Ascending aorta (tissue), 2 donors: ENCODE measurements around the gene HPCA. TPM values are rescaled to one million over a fixed set of nuclear protein-coding genes. Genes with fewer than 3 reads are reported as not detected.

Experiments
- DNase-seq, 2 donors: peaks; one replicate each; pipeline ENCODE4 v3.0.0-alpha.2; 2019; ENCODE audit warnings: low spot score in 2 of 2
- H3K27ac ChIP-seq, 2 donors: fragments of 200-600 bp; sonication (generic); one replicate each; pipeline ENCODE4 v1.5.1; 2016 to 2017; ENCODE audit warnings: mild to moderate bottlenecking in 1 of 2
- H3K27me3 ChIP-seq: fragments of 200-600 bp; sonication (generic); one replicate; pipeline ENCODE4 v1.5.1; 2017
- H3K36me3 ChIP-seq, 2 donors: fragments of 200-600 bp; sonication (generic); one replicate each; pipeline ENCODE4 v1.5.1; 2016
- H3K4me1 ChIP-seq, 2 donors: fragments of 200-600 bp; sonication (generic); one replicate each; pipeline ENCODE4 v1.5.1; 2016 to 2017; ENCODE audit warnings: mild to moderate bottlenecking in 1 of 2
- H3K4me3 ChIP-seq, 2 donors: fragments of 200-600 bp; sonication (generic); one replicate each; pipeline ENCODE4 v1.5.1; 2016 to 2017; ENCODE audit warnings: mild to moderate bottlenecking in 1 of 2
- H3K9me3 ChIP-seq, 2 donors: fragments of 200-600 bp; sonication (generic); one replicate each; pipeline ENCODE4 v1.5.1; 2016
- intact Hi-C: fragments of 100-400 bp; cut with DNase I; formaldehyde crosslinking; loops from one replicate; pipeline ENCODE4 v1.15.1; 2023
- total RNA-seq: library from RNA; depleted of rRNA; stranded (reverse); fragments of >200 nt; gene quantifications from one replicate; pipeline ENCODE4 v1.1.0, GENCODE V29; 2016
- TF ChIP-seq, protein P1 (sequence below), 3 experiments: fragments of 200-600 bp in 2 of 3; fragments of 450-650 bp in 1 of 3; sonication (generic) in 2 of 3; IDR thresholded peaks; one replicate each; pipeline ENCODE4 v1.5.1; 2016 to 2019; ENCODE audit warnings: antibody characterized with exemption in 3 of 3, mild to moderate bottlenecking in 1 of 3, moderate library complexity in 1 of 3

HPCA gene
- total RNA-seq, 1 donor from 2014 or later, result not detected

- no peak for DNase-seq
- H3K36me3 ChIP-seq, result no peaks in the 10 kb centered on the region
- H3K27ac ChIP-seq, result no peak overlapping the region
- H3K4me1 ChIP-seq, result peaks cover 6 to 9% of the 10 kb centered on the region in 2 donors
- no peaks in the 10 kb centered on the region for H3K27me3 ChIP-seq
- H3K9me3 ChIP-seq, result no peaks in the 10 kb centered on the region
- intact Hi-C loops, result no loop called here
- H3K4me3 ChIP-seq, result no peak overlapping the region
- TF ChIP-seq, protein P1, sequence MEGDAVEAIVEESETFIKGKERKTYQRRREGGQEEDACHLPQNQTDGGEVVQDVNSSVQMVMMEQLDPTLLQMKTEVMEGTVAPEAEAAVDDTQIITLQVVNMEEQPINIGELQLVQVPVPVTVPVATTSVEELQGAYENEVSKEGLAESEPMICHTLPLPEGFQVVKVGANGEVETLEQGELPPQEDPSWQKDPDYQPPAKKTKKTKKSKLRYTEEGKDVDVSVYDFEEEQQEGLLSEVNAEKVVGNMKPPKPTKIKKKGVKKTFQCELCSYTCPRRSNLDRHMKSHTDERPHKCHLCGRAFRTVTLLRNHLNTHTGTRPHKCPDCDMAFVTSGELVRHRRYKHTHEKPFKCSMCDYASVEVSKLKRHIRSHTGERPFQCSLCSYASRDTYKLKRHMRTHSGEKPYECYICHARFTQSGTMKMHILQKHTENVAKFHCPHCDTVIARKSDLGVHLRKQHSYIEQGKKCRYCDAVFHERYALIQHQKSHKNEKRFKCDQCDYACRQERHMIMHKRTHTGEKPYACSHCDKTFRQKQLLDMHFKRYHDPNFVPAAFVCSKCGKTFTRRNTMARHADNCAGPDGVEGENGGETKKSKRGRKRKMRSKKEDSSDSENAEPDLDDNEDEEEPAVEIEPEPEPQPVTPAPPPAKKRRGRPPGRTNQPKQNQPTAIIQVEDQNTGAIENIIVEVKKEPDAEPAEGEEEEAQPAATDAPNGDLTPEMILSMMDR (IDR thresholded peaks at IDR 0.05), result no peak
These were observed 2.6 kb downstream of the HPCA start for GRCh38 chr1:32888677-32889420.

- no peak overlapping the region for H3K4me3 ChIP-seq
- H3K27ac ChIP-seq, result no peak overlapping the region
- TF ChIP-seq, protein P1 (IDR thresholded peaks at IDR 0.05), result no peak
- no peaks in the 10 kb centered on the region for H3K27me3 ChIP-seq
- intact Hi-C loops, result no loop called here
- peaks cover 6 to 9% of the 10 kb centered on the region in 2 donors for H3K4me1 ChIP-seq
- H3K36me3 ChIP-seq, result no peaks in the 10 kb centered on the region
- H3K9me3 ChIP-seq, result no peaks in the 10 kb centered on the region
- DNase-seq, result no peak
These were observed 3.5 kb downstream of the HPCA start for GRCh38 chr1:32889731-32890278.

GRCh38 chr1:32890516-32891240 lies 4.4 kb downstream of the HPCA start:
- H3K36me3 ChIP-seq, result no peaks in the 10 kb centered on the region
- H3K4me3 ChIP-seq, result no peak overlapping the region

GRCh38 chr1:32891241-32891570 lies 4.9 kb downstream of the HPCA start:
- Histone ChIP-seq H3K27ac (no peak overlapping the region), H3K27me3 (no peaks in the 10 kb centered on the region), H3K4me1 (peaks cover 6 to 7% of the 10 kb centered on the region in 2 donors), H3K36me3 (no peaks in the 10 kb centered on the region), H3K4me3 (no peak overlapping the region), H3K9me3 (no peaks in the 10 kb centered on the region)
- TF ChIP-seq, protein P1 (IDR thresholded peaks at IDR 0.05), result no peak
- intact Hi-C loops, result no loop called here
- no peak for DNase-seq

More at GRCh38 chr1:32890516-32891240, 4.4 kb downstream of the HPCA start:
- no peak for DNase-seq
- TF ChIP-seq, protein P1 (IDR thresholded peaks at IDR 0.05), result no peak
- H3K9me3 ChIP-seq, result no peaks in the 10 kb centered on the region
- intact Hi-C loops, result no loop called here
- H3K27ac ChIP-seq, result no peak overlapping the region
- H3K4me1 ChIP-seq, result peaks cover 6 to 9% of the 10 kb centered on the region in 2 donors
- no peaks in the 10 kb centered on the region for H3K27me3 ChIP-seq

DNA sequence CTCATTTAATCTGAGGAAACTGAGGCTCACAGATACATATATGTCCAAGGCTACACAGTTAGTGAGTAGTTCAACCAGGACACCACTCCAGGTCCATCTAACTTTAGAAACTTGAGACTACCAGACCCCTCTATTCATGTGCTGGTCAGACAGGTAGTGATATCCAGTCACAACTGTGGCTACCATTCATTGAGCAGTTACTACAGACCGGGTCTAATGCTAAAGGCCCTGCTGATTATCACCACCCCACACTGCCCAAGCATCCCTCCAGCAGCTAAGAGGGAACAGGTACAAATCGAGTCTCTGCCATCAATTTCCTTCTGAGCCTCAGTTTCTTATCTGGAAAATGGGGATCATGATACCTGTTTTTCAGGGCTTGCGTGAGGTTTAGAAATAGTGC lies 5.3 kb downstream of the HPCA start:
- H3K27me3 ChIP-seq, result no peaks in the 10 kb centered on the region
- H3K4me3 ChIP-seq, result no peak overlapping the region
- no peaks in the 10 kb centered on the region for H3K9me3 ChIP-seq
- no peaks in the 10 kb centered on the region for H3K36me3 ChIP-seq
- TF ChIP-seq, protein P1 (IDR thresholded peaks at IDR 0.05), result no peak
- no peak for DNase-seq
- peaks cover 6% of the 10 kb centered on the region in 2 donors for H3K4me1 ChIP-seq
- H3K27ac ChIP-seq, result no peak overlapping the region
- intact Hi-C loops, result no loop called here
